NCI-H1417 (cell line): ENCODE data around the gene SGSM1.

Experiments used
- DNase-seq, 3 experiments: peaks; one replicate each; lab custom pipeline; 2025; lab: John Stamatoyannopoulos, UW

The SGSM1 gene

DNA sequence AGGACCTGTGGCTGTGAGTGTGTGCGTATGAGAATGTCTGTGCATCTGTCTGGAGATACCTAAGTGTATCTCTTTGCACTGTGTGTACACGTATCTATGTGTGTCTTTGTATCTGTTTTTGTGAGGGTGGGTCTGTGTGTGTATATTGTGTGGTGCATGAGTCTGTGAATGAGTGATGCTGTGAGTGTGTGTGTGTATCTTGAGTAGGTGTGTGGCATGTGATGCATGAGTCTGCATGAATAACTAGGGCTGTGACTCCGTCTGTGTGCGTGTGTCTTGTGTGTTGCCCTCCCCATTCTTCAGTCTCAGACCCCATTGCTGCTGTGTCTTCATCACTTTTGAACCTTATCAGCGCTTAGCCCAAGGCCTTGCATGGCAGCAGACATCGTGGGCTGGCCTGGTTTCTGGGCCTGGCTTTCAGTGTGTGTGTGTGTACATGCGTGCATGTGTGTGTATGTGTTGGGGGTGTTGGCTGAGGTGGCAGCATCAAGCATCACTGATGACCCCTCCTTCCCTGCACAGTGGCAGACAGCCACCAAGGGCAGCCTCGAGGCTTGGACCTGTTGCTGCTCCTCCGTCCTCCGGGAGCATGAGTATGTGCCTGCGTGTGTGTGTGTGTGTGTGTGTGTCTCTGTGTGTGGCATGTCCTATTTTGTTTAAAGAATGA, 1.4 kb downstream of the SGSM1 start:
- DNase-seq: no peak

DNA sequence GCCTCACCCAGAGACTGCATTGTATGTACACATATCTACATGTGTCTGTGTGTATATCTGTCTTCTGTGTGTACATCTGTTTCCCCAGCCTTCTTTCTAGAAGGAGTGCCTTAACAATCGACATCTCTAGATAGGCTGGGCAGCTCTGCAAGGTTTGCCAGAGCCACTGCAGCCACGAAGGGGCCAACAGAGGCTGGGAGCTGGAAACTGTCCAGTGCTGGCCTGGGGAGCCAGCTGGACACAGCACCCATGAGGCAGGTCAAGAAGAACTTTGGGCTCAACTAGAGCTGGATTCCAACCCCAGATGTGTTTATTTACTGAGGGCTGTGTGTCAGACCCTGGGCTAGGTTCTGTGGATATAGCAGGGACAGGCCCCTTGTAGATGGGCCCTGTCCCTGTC, 3.3 kb downstream of the SGSM1 start:
- no peak for DNase-seq

DNA sequence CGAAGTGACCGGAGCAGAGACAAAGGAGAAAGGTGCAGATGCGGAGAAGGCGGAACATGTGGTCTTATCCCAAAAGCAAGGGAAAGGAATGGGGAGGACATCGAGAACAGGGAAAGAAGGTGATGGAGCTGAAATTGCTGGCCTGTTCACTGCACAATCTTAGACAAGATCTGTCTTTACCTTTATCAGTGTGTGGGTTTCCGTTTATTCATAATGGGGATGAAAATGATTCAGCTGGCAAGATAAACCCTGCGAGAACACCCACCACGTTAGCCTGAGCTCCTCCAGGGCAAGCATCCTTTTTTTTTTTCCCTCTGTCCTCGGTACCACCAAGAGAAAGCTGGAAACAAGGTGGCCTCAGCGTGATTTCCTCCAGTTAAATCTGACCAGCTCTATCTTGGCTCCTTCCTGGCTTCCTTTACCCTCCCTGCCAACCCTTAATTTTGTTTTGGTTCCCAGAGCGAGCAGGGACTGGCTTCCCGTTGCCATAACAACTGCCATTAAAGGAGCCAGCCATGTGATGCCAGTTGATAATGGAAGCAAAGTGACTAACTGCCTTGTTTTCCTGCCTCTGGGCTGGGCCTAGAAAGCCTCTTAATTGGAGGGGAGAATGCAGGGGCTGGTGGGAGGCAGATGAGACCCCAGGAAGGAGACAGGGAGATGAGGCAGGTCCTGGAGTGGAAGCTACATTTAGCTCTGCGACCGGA, 4.2 kb downstream of the SGSM1 start:
- peak; percentile 37 to 88 (median 60) for DNase-seq

DNA sequence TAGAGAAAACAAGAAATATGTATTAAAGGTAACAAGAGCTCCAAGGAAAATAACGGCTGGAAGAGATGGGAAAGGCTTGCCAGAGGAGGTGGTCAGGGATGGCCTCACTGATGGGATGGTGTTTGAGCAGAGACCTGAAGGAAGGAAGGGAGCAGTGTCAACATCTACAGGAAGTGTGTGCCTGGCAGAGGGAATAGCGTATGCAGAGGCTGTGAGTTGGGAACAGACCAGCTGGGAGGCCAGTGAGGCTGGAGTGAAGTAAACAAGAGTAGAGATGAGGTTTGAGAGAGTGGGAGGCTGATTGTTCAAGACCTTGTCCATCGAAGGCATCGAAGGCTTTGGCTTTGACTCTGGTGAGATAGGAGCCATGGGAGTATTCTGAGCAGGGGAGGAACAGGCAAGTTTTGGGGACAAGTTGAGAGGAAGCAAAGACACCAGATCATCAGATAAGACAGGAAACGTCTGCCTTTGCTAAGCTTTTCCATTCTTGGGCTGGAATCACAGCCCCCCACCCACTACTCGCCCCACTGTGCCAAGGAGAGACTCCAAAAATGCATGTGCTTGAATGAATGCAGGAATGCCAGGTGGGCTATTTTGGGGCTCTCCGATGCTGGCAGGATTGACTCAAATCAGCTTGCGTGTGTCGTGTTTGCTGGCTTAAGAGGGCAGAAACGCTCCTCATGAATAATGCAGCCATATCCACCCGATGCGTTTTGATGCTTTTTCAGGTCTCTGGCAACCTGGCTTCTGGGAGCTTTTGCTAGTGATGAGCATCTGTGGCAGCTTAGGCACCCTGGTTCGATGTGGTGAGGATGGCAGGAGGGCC, 7.2 kb downstream of the SGSM1 start:
- no peak for DNase-seq

DNA sequence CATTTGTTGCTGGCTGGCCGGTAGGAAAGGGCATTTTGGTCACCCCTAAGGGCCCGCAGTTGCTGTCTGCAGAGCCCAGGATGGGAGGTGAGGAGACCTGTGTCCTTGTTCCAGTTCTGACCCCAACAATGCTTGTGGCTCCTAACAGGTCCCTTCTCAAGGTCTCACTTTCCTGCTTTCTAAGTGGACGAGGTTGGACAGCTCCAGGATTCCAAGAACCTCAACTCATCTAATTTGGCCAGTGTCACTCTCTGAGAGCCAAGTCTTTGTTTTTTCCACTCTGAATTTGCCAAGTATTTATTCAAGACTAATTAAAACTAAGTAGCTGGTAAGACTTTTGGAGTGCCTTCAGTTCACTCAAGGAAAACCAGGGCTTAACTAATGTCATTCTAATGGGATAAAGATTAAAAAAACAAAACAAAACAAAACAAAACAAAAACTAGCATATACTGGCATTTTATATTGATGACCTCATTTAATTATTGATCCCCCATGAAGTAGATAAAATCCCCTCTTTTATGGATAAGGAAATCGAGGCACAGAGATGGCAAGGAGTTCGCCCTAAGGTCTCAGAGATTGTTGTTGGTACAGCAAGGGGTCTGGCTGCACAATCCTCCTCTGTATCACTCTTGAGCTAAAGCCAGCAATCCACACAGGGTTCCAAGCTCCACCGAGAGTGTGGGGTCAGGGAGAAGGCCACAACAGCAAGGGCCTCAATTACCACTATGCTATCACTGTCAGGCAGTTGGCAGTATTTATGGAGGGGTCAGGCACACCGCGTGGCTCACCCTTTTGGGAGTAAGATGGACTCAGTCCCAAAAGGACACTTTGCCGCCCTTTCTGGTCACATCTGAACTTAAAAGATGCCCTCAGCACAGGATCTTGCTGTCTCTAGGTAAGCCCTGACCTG, 8.1 kb downstream of the SGSM1 start:
- no peak for DNase-seq

DNA sequence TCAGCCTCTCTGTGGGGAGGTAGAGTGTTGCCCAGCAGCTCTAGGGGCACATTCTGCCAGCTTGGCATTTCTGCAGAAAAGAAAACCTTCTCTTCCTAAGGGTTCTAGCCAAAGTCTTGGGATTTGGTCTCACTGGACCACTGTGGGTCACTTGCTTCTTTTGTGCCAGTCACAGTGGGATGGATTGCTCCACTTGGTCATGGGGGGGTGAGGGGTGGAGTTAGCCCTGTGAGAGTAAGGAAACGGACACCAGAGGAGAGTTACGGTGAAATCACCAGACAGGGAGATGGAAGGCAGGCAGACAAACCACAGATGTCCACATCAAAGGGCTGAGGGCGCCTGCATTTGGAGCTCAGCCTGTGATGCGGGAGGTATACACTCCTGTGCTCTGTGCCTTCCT, 10.8 kb downstream of the SGSM1 start:
- no peak for DNase-seq

DNA sequence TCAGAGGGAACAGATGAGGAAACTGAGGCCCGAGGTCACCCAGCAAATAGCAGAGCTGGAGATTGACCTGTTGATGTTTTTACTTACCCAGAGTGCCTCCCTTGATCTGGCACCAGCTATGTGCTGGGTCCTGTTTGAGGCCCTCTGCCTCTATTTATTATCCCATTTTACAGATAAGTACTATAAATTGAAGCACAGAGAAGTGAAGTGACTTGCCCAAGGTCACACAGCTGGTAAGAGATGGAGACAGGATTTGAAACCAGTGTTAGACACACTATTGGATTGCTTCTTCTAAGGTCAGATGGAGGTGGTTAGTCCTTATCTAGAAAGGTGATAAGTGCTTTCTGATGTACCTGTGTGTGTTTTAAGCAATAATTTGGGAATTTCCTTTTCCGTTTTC, 13.5 kb downstream of the SGSM1 start:
- no peak for DNase-seq

DNA sequence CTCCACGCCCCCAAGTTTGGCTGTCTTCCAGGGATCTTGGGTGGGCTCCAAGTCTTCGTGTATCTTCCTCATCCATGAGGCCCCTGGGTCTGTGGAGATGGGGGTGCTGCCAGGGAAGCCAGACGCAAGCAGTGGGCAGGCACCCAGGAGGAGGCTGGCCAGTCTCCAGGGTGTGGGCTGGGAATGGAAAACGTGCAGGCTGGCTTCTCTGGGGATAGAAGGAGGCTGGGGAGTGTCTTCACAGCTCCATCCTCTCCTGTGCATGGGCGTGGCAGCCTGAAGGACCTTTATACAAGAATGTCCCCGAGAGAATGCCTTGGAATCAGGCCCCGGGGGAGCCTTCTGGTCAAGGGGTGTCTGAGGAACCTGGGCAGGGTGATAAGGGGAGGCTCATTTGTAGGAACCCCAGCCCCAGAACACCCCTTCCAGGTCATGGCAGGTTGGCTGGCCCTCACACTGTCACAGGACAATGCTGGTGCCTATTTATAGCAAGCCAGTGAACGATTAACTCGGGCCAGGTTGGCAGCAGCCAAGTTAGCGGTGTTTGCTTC, 14.0 kb downstream of the SGSM1 start:
- DNase-seq: no peak

DNA sequence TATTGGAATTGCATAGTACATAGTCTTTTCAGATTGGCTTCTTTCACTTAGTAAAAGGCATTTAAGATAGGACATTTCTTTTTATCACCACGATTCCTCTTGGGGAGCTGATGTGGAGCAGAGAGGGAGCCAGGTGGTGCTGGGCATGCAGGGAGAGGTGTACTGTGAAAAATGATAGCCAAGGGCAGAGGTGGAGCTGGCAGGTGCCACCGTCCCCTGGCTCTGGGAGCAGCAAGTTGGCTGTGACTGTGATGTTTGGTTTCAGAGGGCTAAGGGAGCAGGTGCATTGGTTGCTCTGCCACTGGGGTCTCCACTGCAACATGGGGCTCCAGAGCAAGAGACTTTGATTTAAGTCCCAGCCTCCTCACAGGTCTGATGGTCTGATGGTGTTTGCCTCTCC, 16.5 kb downstream of the SGSM1 start:
- peak in 1 of 3 experiments; percentile 7 for DNase-seq

DNA sequence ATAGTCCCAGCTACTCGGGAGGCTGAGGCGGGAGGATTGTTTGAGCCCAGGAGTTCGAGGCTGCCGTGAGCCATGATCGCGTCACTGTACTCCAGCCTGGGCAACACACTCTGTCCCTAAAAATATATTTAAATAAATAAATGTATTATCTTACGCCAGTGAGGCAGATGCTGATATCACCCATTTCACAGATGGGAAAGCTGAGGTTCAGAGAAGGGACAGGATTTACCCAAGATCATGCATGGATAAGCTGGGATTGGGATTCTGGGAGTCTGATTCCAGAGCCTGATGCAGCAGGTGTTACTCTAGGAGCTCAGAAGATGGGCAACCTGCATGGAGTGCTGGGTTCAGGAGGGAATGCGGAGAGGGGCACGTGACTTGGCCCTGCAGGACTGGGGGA, 17.8 kb downstream of the SGSM1 start:
- DNase-seq: no peak

DNA sequence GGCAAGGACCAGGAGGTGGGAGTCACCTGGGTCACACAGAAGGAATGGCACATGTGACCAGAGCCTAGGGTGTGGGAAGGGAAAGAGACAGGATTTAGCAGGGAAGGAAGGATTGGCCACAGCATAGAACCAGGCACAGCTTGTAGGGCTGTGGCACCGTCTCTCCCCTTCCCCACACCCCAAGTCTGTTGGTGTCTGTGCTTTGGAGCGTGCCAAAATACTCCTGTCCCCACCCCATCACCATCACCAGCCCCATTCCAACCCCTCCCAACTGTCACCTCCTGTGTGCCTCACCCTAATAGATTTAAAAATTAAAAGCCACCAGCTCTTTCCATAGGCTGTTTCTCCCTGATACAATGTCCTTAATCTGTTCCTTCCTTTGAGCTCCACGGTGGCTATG, 18.2 kb downstream of the SGSM1 start:
- DNase-seq: no peak

DNA sequence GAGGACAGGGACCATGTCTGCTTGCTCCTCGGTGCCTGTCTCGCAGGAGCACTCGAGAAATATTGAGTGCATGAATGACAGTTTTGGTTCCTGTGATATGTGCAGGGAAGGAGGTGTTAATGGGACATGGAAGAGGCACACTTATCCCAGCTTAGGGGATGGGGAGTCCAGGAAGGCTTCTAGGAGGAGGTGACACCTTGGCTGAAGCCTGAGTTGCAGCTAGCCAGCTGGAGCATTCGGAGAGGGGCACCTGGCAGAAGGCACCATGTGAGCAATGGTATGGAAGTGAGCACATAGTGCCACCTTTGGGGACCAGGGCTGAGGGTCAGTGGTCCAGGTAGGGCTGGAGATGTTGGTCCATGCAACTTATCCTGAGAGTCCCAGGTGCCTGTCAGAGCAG, 18.9 kb downstream of the SGSM1 start:
- no peak for DNase-seq

DNA sequence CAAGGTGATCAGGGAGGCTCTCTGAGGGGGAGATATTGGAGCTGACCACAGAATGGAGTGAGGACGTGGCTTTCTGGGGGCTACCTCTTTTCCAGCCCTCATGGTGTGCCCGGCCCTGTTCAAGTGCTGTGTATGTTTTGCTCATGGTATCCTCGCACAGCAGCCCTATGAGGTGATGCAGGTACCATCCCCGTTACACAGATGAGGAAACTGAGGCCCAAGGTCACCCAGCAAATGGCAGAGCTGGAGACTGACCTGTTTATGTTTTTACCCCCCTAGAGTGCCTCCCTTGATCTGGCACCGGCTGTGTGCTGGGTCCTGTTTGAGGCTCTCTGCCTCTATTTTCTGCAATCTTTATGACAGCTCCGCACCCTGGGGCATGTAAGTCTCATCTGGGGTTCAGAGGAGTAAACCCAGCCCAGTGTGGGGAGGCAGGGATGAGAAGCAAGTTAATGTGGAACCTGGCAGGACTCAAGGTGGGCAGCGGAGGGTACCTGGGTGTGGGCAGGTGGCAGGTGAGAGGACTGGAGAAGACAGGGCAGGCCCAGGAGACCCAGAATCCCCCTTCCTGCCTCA, 20.8 kb downstream of the SGSM1 start:
- DNase-seq: no peak

DNA sequence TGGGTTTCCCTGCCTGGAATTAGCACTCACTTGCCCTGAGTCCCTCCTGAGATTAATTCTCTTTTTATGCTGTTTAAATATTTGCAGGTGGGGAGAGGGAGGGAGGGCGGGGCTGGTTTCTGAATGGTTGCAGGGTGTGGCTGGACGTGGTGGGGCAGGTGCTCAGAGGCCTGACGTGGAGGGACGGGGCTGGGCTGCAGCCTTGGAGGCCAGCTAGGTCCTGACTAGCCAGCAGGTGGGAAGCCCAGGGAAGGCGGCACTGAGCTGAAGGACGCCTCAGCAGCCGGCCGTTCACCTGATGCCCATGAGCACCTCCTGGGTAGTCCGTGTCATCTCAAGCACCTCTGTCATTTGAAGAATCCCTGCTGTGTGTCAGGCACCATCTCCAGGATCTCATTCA, 21.3 kb downstream of the SGSM1 start:
- DNase-seq: peak; percentile 31 to 73 (median 66)

DNA sequence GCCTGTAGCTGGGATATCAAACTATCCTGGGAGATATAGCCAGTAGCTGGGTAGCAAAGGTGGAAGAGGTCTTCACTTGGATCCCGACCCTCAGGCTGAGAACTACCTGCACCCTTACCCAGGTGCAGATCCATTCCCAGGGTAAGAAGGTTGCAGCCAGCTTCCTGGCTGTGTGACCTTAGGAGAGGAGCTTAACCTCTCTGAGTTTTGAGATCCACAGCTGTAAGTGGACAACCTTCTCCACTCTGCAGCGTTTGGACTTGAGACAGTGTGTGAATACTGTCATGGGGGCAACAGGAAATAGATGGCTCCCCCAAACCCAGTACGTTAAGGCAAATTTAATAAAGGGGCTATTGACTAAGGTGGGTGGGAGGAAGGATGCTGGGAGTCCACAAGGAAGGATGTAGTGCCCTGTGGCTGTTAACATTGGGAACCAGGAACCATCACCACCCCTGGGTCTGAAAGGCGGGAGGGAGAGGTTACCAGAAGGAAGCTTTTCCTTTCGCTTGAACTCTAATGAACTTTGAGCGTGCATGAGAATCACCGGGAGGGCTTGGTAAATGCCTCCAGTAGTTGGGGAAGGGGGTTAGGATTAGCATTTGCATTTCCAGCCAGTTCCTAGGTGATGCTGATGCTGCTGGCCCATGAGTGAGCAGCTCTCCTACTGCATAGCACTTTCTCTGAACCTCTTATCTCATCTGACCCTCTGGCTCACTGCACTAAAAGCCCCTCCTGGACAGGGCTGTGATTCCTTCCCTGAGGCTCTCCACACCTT, 24.4 kb downstream of the SGSM1 start:
- no peak for DNase-seq

DNA sequence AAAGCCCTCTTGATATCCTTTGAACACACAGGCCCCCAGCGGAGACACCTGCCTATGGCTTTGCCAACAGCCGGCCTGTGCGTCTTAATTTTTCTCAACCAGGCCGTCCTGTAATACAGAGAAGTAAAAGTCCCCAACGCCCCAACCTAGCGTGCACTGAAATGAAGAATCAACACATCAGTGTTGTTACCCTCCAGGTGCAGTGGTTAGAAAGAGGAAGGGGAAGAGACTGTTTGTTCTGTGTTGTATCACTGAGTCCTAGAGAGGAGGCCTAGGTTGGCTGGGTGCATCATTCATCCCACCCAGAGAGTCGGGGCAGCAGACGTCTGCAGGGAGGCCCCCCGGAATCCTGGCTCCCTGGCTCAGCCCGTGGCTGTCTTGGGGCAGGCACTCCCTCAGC, 25.7 kb downstream of the SGSM1 start:
- no peak for DNase-seq

DNA sequence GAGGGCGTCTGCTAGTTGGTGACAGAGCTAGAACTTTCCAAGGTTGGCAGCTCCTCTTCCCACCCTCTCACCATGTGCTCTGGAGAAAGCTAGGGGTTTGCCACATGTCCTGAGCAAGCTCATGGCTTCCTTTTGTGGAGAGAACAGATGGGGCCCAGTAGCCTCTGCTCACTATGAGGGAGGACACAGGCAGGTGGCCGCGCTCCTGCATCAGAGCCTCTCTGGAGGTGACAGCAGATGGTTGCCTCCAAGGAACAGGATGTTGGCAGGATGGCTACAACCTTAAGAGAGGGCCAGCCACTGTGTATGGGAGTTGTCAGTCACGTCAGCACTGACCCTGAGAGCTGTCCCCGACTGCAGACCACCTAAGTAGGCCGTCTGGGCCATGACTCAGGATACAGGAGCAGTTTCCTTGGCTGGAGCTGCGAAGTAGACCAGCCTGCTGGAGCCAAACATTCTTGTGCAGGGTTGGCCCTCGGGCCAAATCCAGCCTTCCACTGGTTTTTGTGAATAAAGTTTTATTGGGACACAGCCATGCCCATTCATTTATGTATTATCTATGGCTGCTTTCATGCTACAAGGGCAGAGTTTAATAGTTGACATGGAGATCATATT, 28.0 kb downstream of the SGSM1 start:
- DNase-seq: no peak

DNA sequence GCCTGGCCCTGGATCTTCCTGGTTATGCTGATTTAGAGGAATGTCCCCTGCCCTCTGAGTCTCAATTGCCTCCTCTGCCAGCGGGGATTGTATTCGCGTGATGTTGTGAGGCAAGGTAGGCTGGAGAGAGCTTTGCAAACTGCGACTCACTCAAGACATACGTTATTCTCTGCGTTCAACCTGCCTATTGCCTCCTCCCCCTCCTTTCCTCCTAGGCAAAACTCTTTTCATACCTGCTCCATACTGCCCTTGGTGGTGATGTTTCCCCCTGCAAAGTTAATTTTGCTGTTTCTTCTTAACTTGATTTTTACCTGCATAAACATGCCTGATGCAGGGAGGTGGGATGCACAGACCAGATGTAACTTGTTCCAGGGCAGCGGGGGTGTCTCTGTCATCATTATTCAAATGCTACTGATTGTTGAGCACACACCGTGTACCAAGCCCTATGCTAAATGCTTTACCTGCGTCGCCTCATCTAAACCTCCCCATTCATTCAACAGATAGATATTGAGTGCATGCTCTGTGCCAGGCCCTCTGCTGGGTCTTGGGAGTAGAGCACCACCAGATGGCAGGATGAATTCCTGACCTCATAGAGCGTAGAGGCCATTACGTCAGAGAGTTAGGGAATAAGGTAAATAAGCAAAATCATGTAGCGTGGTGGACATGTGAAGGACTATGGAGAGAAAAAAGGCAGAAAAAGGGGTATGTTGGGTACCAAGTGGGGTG, 29.0 kb downstream of the SGSM1 start:
- DNase-seq: peak in 2 of 3 experiments; percentile 8 to 32

DNA sequence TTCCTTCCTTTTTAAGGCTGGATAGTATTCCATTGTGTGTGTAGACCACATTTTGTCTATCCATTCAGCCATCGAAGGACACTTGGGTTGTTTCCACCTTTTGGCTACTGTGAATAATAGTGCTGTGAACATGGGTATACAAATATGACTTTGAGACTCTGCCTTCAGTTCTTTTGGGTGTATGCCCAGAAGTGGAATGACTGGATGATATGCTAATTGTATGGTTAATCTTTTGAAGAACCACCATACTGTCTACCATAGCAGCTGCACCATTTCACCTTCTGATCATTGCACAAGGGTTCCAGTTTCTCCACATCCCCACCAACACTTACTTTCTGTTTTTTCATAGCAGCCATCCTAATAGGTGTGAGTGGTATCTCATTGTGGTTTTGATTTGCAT, 30.3 kb downstream of the SGSM1 start:
- no peak for DNase-seq
